HepG2 (cell line): ENCODE data around the gene SDK1. TPM values are rescaled to one million over a fixed set of nuclear protein-coding genes. Genes with fewer than 3 reads are reported as not detected.

Experiments used
- ATAC-seq: fragments of 200-7000 bp; cut with Tn5 transposase; 3 replicates; pipeline ENCODE4 v1.9.1; 2020; ENCODE audit warnings: mild to moderate bottlenecking, moderate library complexity
- BruUV-seq: library from RNA; stranded (reverse); fragments of 400-500 nt; replicated peaks from 2 replicates; lab custom pipeline; 2021; lab: Mats Ljungman, UMichigan
- CTCF ChIA-PET: fragments of 300-600 bp; formaldehyde crosslinking; extraction: SDS; loops from one replicate; lab custom pipeline; 2021; ENCODE audit warnings: low total read pairs, inconsistent platforms, low intra/inter-chr PET ratio; lab: Yijun Ruan, JAX
- POLR2A ChIA-PET: fragments of 350-600 bp; sonication (Branson Sonifier 250); formaldehyde crosslinking; loops from one replicate; lab custom pipeline; 2020; ENCODE audit warnings: antibody characterized with exemption, inconsistent platforms; lab: Yijun Ruan, JAX
- DNase-seq: peaks from one replicate; pipeline ENCODE4 v3.0.0-alpha.2; 2015; ENCODE audit warnings: low spot score
- FAIRE-seq: peaks from 3 replicates; lab custom pipeline; 2011; peaks lifted over from hg19 to GRCh38; lab: Jason Lieb, UNC
- H2AFZ ChIP-seq: one replicate; pipeline ENCODE4 v1.6.1; 2011; ENCODE audit warnings: low read length, inconsistent platforms
- H3K27ac ChIP-seq: fragments of 300-600 bp; 3 replicates; pipeline ENCODE4 v1.8.0; 2011; ENCODE audit warnings: mixed run types, mild to moderate bottlenecking, mixed read lengths, low read length, inconsistent platforms; ENCODE audit not compliant: insufficient read depth; ENCODE audit errors: extremely low read length
- H3K27me3 ChIP-seq, 2 experiments: fragments of 200-600 bp in 1 of 2; 2 replicates in 1 of 2; 3 replicates in 1 of 2; pipeline versions ENCODE4 v1.6.0 to v1.8.0; 2011; ENCODE audit warnings: low read length in 2 of 2, mild to moderate bottlenecking in 2 of 2, moderate library complexity in 2 of 2, inconsistent platforms in 1 of 2; ENCODE audit not compliant: insufficient read depth in 2 of 2, control insufficient read depth in 1 of 2
- H3K36me3 ChIP-seq, 2 experiments: fragments of 200-600 bp in 1 of 2; replicated peaks in 1 of 2; 2 replicates in 1 of 2; 3 replicates in 1 of 2; pipeline versions ENCODE4 v1.5.1 to v1.8.0; 2011; ENCODE audit warnings: low read length in 2 of 2, inconsistent platforms in 1 of 2; ENCODE audit not compliant: insufficient read depth in 2 of 2, control insufficient read depth in 1 of 2
- H3K4me1 ChIP-seq: 2 replicates; pipeline ENCODE4 v1.5.1; 2012; ENCODE audit warnings: low read length, inconsistent platforms; ENCODE audit not compliant: insufficient read depth
- H3K4me2 ChIP-seq: 2 replicates; pipeline ENCODE4 v1.6.0; 2011; ENCODE audit warnings: low read depth, low read length, inconsistent platforms
- H3K4me3 ChIP-seq, 3 experiments: fragments of 200-600 bp in 1 of 3; sonication (generic), shearing (Covaris generic) in 1 of 3; replicated peaks in 1 of 3; 2 replicates each; pipeline ENCODE4 v1.5.1; 2011 to 2016; ENCODE audit warnings: low read length in 3 of 3, inconsistent platforms in 2 of 3, low read depth in 2 of 3, mild to moderate bottlenecking in 2 of 3, control low read depth in 1 of 3, mixed read lengths in 1 of 3; ENCODE audit not compliant: insufficient read depth in 1 of 3
- H3K79me2 ChIP-seq: one replicate; pipeline ENCODE4 v1.6.1; 2011; ENCODE audit warnings: low read length, inconsistent platforms; ENCODE audit not compliant: insufficient read depth
- H3K9ac ChIP-seq: 2 replicates; pipeline ENCODE4 v1.6.0; 2011; ENCODE audit warnings: mild to moderate bottlenecking, low read depth, low read length, inconsistent platforms; ENCODE audit not compliant: insufficient read depth
- H3K9me3 ChIP-seq: 2 replicates; pipeline ENCODE4 v1.5.1; 2012; ENCODE audit warnings: mild to moderate bottlenecking, low read length
- H4K20me1 ChIP-seq: 2 replicates; pipeline ENCODE4 v1.6.0; 2011; ENCODE audit warnings: inconsistent platforms, mild to moderate bottlenecking, low read length, moderate library complexity; ENCODE audit not compliant: insufficient read depth
- NR2F6 ChIP-seq, 2 experiments: IDR thresholded peaks; 2 replicates each; pipeline ENCODE4 v1.6.1; 2016; ENCODE audit warnings: antibody characterized with exemption in 1 of 2, mild to moderate bottlenecking in 1 of 2
- SOX13 ChIP-seq, 3 experiments: fragments of 450-650 bp in 1 of 3; sonication (generic) in 1 of 3; formaldehyde crosslinking in 1 of 3; IDR thresholded peaks in 2 of 3; conservative IDR thresholded peaks in 1 of 3; 2 replicates each; pipeline versions ENCODE4 v1.5.0 to v1.6.1; 2016 to 2020; ENCODE audit warnings: antibody characterized with exemption in 1 of 3, mild to moderate bottlenecking in 1 of 3, missing compliant biosample characterization in 1 of 3, missing genetic modification reagents in 1 of 3, moderate library complexity in 1 of 3
- ZIK1 ChIP-seq: sonication (generic); formaldehyde crosslinking; IDR thresholded peaks from 2 replicates; pipeline ENCODE4 v1.5.0; 2020; ENCODE audit warnings: mild to moderate bottlenecking, low read depth, missing genetic modification reagents, borderline replicate concordance
- ZMAT3 ChIP-seq: sonication (generic); formaldehyde crosslinking; conservative IDR thresholded peaks from 2 replicates; pipeline ENCODE4 v1.7.0; 2021; ENCODE audit warnings: missing genetic modification reagents
- ZMYM2 ChIP-seq: sonication (generic); formaldehyde crosslinking; IDR thresholded peaks from 2 replicates; pipeline ENCODE4 v1.8.0; 2022; ENCODE audit warnings: mild to moderate bottlenecking, missing genetic modification reagents
- ZNF207 ChIP-seq: fragments of 450-650 bp; IDR thresholded peaks from 2 replicates; pipeline ENCODE4 v1.6.1; 2016; ENCODE audit warnings: antibody characterized with exemption, borderline replicate concordance
- WGBS: methylation state at CpG from one replicate; pipeline ENCODE4 v1.1.6; 2017; ENCODE audit warnings: low lambda C conversion rate; 5-methylcytosine and 5-hydroxymethylcytosine counted together
- in situ Hi-C: cut with HindIII; loops from 2 replicates; pipeline ENCODE4 v1.10.0; 2017; ENCODE audit warnings: low pct_unique_long_range_greater_than_20kb; ENCODE audit not compliant: extremely low pct_ligation_motif_present
- intact Hi-C: fragments of 100-400 bp; cut with micrococcal nuclease; formaldehyde crosslinking; loops from one replicate; pipeline ENCODE4 v1.10.0; 2022; ENCODE audit not compliant: unreplicated experiment
- polyA plus RNA-seq, 8 experiments: library from polyadenylated mRNA; depleted of rRNA in 3 of 8; stranded (reverse) in 7 of 8; unstranded in 1 of 8; fragments of >200 nt; fragmentation: Illumina TruSeq in 4 of 8; extraction: Trizol in 4 of 8; gene quantifications; 2 replicates each; pipeline versions ENCODE4 v1.2.1 to v1.2.3, GENCODE V29; 2011 to 2016; ENCODE audit warnings: low read depth in 4 of 8, missing spikeins in 1 of 8, mixed read lengths in 1 of 8; ENCODE audit not compliant: insufficient read depth in 1 of 8
- total RNA-seq, 5 experiments: library from RNA; depleted of rRNA; stranded (reverse); fragments of >200 nt; fragmentation: Illumina TruSeq; extraction: Trizol; gene quantifications; 2 replicates each; pipeline ENCODE4 v1.2.3, GENCODE V29; 2016; ENCODE audit warnings: low read depth in 1 of 5
- TF ChIP-seq, protein P1 (sequence below): sonication (generic); formaldehyde crosslinking; IDR thresholded peaks from 2 replicates; pipeline ENCODE4 v1.4.0; 2020; ENCODE audit warnings: missing genetic modification reagents, mild to moderate bottlenecking, borderline replicate concordance
- TF ChIP-seq, protein P2 (sequence below): sonication (generic); formaldehyde crosslinking; IDR thresholded peaks from 2 replicates; pipeline ENCODE4 v1.5.1; 2020; ENCODE audit warnings: missing genetic modification reagents, mild to moderate bottlenecking, borderline replicate concordance
- TF ChIP-seq, protein P3 (sequence below): sonication (generic); formaldehyde crosslinking; IDR thresholded peaks from 2 replicates; pipeline ENCODE4 v1.5.1; 2020; ENCODE audit warnings: missing genetic modification reagents, mild to moderate bottlenecking, borderline replicate concordance

SDK1 gene
- total and polyA plus RNA-seq, 2 of the 13 experiments (the other 11 are each of a cell fraction or from before 2014, with no cell fraction given): 0.35 to 2.4 TPM

DNA sequence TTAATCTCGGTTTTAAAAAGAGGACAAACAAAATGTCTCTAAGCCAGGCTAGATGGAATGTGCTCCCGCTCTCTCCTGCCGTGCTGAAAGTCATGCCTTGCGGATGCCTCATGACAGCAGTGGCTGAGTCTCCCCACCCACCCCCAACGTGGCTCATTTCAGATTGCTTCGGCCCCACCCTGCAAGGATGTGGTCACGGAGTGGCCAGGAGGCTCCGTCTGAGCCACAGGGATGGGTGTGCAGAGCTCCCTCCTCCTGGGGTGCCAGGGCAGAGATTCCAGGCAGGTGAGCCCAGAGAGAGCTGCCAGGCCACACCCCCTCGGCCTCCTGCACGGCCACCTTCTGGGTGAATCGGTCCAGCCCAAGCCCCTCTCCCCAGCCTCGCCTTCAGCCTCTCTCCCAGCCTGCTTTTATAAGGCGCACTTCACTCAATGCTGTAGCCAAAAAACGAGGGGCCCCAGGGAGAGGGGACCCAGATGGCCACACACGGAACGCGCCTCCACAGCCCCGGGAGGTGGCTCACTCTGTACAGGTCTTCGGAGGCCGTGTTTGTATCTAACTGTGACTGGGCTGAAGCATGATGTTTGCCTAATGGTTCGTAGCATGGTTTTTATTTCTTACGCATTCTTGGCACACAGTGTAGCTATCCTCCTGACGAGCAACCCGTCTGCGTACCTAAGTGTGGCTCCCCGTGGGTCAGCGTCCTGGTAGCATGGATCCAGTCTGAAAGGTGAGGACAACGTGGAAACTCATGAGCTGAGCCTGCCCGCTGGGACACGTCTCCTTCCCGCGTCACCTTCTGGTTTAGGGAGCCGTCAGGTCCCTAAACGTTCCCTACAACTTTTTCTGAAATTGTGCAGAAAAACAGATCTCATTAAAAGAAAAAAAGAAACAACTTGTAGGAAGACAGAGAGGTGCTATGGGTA, 967.3 kb downstream of the SDK1 start:
- no peaks in the 10 kb centered on the region for H3K36me3 ChIP-seq
- H2AFZ ChIP-seq: no peak overlapping the region
- H3K27me3 ChIP-seq: no peaks in the 10 kb centered on the region
- intact Hi-C loops (no loop called here), in situ Hi-C loops (no loop called here)
- no peaks in the 10 kb centered on the region for H4K20me1 ChIP-seq
- no peak overlapping the region for H3K9ac ChIP-seq
- CTCF ChIA-PET: no interaction called here
- 76% methylated on average over 26 of the region's 34 CpGs for WGBS
- FAIRE-seq (no peak), ATAC-seq (no peak)
- no peaks in the 10 kb centered on the region for H3K79me2 ChIP-seq
- POLR2A ChIA-PET: no interaction called here
- no peaks in the 10 kb centered on the region for H3K4me1 ChIP-seq
- no TSS peak for BruUV-seq
- H3K4me3 ChIP-seq: no peak overlapping the region
- TF ChIP-seq ZMYM2 (CRISPR knock-in tag): no peak
- TF ChIP-seq, all 625 proteins: peak for 0
- H3K4me2 ChIP-seq: no peak overlapping the region
- no peak overlapping the region for H3K27ac ChIP-seq
- no peak for DNase-seq
- H3K9me3 ChIP-seq: no peaks in the 10 kb centered on the region

DNA sequence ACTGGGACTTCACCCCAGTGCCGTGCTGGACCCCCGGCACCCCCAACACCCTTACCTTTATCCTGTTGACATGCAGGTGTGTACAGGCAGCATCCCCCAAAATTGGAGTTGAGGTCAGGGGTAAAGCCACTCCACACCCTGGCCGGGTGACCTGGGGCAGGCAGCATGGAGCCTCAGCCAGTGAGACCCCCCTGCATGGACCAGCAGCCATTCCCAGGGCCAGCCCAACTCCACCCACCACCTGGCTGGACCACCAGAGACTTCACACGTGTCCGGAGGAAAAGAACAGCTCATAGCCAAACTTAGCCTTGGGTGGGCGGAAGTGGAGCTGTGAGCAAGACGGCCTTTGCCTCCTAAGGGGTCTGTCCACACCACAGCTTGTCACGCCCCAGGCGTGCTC, 968.0 kb downstream of the SDK1 start:
- POLR2A ChIA-PET: no interaction called here
- H3K79me2 ChIP-seq: no peaks in the 10 kb centered on the region
- no peak overlapping the region for H3K27ac ChIP-seq
- no peak overlapping the region for H3K9ac ChIP-seq
- BruUV-seq: no TSS peak
- H3K27me3 ChIP-seq: no peaks in the 10 kb centered on the region
- CTCF ChIA-PET: no interaction called here
- 89% methylated on average over 6 of the region's 9 CpGs for WGBS
- no peaks in the 10 kb centered on the region for H3K9me3 ChIP-seq
- ATAC-seq (no peak), DNase-seq (no peak), FAIRE-seq (no peak)
- H3K4me3 ChIP-seq: no peak overlapping the region
- no peaks in the 10 kb centered on the region for H4K20me1 ChIP-seq
- intact Hi-C loops (no loop called here), in situ Hi-C loops (no loop called here)
- no peaks in the 10 kb centered on the region for H3K36me3 ChIP-seq
- H2AFZ ChIP-seq: no peak overlapping the region
- H3K4me1 ChIP-seq: no peaks in the 10 kb centered on the region
- no peak overlapping the region for H3K4me2 ChIP-seq
- TF ChIP-seq, protein P1, sequence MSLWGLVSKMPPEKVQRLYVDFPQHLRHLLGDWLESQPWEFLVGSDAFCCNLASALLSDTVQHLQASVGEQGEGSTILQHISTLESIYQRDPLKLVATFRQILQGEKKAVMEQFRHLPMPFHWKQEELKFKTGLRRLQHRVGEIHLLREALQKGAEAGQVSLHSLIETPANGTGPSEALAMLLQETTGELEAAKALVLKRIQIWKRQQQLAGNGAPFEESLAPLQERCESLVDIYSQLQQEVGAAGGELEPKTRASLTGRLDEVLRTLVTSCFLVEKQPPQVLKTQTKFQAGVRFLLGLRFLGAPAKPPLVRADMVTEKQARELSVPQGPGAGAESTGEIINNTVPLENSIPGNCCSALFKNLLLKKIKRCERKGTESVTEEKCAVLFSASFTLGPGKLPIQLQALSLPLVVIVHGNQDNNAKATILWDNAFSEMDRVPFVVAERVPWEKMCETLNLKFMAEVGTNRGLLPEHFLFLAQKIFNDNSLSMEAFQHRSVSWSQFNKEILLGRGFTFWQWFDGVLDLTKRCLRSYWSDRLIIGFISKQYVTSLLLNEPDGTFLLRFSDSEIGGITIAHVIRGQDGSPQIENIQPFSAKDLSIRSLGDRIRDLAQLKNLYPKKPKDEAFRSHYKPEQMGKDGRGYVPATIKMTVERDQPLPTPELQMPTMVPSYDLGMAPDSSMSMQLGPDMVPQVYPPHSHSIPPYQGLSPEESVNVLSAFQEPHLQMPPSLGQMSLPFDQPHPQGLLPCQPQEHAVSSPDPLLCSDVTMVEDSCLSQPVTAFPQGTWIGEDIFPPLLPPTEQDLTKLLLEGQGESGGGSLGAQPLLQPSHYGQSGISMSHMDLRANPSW (CRISPR knock-in tag): no peak
- TF ChIP-seq ZIK1 (CRISPR knock-in tag) (no peak), SOX13 (IDR thresholded peaks at IDR 0.05) (no peak), SOX13 (CRISPR knock-in tag; conservative IDR thresholded peaks at IDR 0.05 in 1 of 2, IDR thresholded peaks at IDR 0.05 in 1 of 2) (no peak), ZNF207 (no peak), ZMAT3 (no peak), NR2F6 (IDR thresholded peaks at IDR 0.05) (no peak), NR2F6 (CRISPR knock-in tag; IDR thresholded peaks at IDR 0.05) (no peak)
- TF ChIP-seq, protein P2, sequence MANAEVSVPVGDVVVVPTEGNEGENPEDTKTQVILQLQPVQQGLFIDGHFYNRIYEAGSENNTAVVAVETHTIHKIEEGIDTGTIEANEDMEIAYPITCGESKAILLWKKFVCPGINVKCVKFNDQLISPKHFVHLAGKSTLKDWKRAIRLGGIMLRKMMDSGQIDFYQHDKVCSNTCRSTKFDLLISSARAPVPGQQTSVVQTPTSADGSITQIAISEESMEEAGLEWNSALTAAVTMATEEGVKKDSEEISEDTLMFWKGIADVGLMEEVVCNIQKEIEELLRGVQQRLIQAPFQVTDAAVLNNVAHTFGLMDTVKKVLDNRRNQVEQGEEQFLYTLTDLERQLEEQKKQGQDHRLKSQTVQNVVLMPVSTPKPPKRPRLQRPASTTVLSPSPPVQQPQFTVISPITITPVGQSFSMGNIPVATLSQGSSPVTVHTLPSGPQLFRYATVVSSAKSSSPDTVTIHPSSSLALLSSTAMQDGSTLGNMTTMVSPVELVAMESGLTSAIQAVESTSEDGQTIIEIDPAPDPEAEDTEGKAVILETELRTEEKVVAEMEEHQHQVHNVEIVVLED (CRISPR knock-in tag): no peak
- TF ChIP-seq, protein P3, sequence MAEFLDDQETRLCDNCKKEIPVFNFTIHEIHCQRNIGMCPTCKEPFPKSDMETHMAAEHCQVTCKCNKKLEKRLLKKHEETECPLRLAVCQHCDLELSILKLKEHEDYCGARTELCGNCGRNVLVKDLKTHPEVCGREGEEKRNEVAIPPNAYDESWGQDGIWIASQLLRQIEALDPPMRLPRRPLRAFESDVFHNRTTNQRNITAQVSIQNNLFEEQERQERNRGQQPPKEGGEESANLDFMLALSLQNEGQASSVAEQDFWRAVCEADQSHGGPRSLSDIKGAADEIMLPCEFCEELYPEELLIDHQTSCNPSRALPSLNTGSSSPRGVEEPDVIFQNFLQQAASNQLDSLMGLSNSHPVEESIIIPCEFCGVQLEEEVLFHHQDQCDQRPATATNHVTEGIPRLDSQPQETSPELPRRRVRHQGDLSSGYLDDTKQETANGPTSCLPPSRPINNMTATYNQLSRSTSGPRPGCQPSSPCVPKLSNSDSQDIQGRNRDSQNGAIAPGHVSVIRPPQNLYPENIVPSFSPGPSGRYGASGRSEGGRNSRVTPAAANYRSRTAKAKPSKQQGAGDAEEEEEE (CRISPR knock-in tag): no peak
